VCaP (cell line): ENCODE measurements around the gene ASPRV1.
"Not testable (repeated sequence)": the region's sequence is repeated elsewhere in the genome, so short reads cannot be mapped to it uniquely, and the experiment has no call there.

Experiments
- H3K27ac ChIP-seq: fragments of 450-650 bp; 2 replicates; pipeline ENCODE4 v1.5.1; 2017
- TF ChIP-seq, protein P1 (sequence below): fragments of 450-650 bp; conservative IDR thresholded peaks from 2 replicates; pipeline ENCODE4 v1.5.1; 2017; ENCODE audit warnings: mild to moderate bottlenecking, moderate library complexity

The ASPRV1 gene

GRCh38 chr2:70005216-70005615, 43.8 kb upstream of the ASPRV1 start:
- H3K27ac ChIP-seq, result no peak overlapping the region
- TF ChIP-seq, protein P1, sequence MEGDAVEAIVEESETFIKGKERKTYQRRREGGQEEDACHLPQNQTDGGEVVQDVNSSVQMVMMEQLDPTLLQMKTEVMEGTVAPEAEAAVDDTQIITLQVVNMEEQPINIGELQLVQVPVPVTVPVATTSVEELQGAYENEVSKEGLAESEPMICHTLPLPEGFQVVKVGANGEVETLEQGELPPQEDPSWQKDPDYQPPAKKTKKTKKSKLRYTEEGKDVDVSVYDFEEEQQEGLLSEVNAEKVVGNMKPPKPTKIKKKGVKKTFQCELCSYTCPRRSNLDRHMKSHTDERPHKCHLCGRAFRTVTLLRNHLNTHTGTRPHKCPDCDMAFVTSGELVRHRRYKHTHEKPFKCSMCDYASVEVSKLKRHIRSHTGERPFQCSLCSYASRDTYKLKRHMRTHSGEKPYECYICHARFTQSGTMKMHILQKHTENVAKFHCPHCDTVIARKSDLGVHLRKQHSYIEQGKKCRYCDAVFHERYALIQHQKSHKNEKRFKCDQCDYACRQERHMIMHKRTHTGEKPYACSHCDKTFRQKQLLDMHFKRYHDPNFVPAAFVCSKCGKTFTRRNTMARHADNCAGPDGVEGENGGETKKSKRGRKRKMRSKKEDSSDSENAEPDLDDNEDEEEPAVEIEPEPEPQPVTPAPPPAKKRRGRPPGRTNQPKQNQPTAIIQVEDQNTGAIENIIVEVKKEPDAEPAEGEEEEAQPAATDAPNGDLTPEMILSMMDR, result no peak

DNA sequence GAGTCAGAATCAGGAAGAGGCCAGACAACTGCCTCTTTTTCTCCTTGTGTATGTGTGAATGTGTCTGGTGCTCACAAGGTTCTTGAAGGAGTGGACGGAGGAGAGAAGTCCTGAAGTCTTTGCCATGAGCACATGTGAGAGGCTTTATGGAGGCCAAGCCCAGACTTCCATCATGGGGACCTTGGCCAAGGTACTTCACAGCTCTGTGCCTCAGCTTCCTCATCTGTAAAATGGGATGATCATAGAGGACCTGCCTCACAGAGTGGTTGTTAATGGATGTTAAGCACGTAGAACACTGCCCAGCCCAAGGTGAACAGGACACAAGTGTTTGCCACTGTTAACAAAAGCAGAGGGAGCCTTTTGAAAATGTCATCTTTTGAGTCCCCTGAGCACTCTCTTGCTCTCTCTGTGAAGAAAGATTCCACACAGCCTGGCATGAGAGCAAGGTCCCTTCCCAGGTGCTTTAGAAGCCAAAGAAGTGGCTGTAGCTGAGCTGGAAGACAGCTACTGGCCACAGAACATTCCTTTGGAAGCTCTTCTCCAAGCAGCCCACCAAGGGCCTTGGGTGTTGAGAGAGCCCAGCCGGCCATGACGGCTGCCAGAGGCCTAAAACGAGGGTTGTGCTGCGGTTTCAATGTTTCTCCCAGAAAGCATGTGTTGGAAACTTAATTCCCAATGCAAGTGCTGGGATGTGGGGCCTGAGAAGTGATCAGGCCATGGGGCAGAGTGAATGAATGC, 41.8 kb upstream of the ASPRV1 start:
- TF ChIP-seq, protein P1, result no peak

GRCh38 chr2:70002241-70002899, 40.9 kb upstream of the ASPRV1 start:
- H3K27ac ChIP-seq, result no peak overlapping the region
- TF ChIP-seq, protein P1, result no peak

More for the DNA sequence above, 41.8 kb upstream of the ASPRV1 start:
- H3K27ac ChIP-seq, result no peak overlapping the region

- not testable (repeated sequence) for H3K27ac ChIP-seq
Observed at GRCh38 chr2:70000529-70000928, 39.1 kb upstream of the ASPRV1 start.

DNA sequence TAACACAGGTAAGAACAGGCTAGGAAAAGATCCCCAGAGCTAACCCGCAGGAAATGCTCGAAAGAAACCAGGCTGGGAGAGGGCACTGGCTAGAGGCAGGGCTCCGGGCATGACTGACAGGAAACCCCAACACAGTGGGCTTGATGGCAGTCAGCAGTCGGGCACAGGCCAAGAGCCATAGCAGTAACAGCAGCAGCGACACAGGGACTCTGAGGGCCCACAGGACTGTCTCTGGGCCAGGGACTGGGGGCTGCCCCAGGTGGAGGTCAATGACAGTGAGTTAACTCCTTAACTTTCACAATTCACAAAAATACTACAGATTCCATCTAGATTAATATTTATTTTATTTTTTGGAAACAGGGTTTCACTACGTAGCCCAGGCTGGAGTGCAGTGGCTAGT, 37.3 kb upstream of the ASPRV1 start:
- TF ChIP-seq, protein P1, result no peak
- H3K27ac ChIP-seq, result no peak overlapping the region

DNA sequence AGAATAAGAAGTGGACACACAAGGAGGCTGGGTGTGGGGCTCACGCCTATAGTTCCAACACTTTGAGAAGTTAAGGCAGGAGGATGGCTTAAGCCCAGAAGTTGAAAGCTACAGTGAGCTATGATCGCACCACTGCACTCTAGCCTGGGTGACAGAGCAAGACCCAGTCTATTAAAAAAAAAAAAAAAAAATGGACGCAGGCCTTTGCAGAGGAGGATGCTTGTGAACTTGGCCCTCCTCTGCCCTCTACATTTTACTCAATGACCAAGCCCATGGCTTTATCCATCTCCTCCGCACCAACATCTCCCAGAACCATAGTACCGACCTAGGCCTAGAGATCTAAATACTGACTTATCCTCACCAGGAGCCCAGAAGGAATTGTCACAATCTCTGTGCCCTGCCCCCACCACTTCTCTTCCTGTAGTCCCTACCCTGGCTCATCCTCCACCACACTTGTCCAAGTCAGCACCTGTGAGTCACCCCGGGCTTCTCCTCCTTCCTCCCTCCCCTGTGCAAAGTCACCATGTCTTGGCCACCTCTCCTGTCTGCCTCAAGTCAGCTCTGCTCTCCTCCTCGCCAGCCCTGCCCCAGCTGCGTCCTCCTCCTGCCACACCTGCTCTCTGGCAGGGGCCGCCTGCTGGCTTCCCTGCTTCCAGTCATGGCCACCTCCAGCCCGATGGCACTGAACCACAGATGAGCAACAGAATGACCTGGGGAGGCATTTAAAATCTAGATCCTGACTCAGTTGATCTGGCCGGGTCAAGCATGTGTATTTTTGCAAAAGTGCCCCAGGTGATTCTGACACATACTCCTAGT, 35.8 kb upstream of the ASPRV1 start:
- TF ChIP-seq, protein P1, result no peak
- H3K27ac ChIP-seq, result no peak overlapping the region

GRCh38 chr2:69995511-69995910, 34.1 kb upstream of the ASPRV1 start:
- TF ChIP-seq, protein P1, result no peak
- H3K27ac ChIP-seq, result no peak overlapping the region
